ENCODE measurements around the gene HOXD10.

GRCh38 chr2:176111846-176112374 lies 4.7 kb upstream of the HOXD10 start:
- no peak for TF ChIP-seq HDAC6 (IDR thresholded peaks at IDR 0.05; ENCODE audit: low read depth, low read length)
- no peak for TF ChIP-seq ELK1 (CRISPR knock-in tag; IDR thresholded peaks at IDR 0.05)
- no peak for TF ChIP-seq ZNF75A (CRISPR knock-in tag; IDR thresholded peaks at IDR 0.05)
- TF ChIP-seq ZNF445 (CRISPR knock-in tag; IDR thresholded peaks at IDR 0.05; ENCODE audit: low read depth): no peak
